HAP-1 (cell line): Measurements from ENCODE around the gene GABRD.

Experiments used
- DNase-seq, 2 experiments: peaks; one replicate each; pipeline ENCODE4 v3.0.0-alpha.2; 2016 to 2020; ENCODE audit warnings: low spot score in 2 of 2
- H3K27me3 ChIP-seq: fragments of 250-450 bp; sonication (Bioruptor Pico); 2 replicates; pipeline ENCODE4 v1.5.1; 2020; ENCODE audit warnings: low read depth, mild to moderate bottlenecking, moderate library complexity
- H3K36me3 ChIP-seq: fragments of 250-450 bp; sonication (Bioruptor Pico); replicated peaks from 2 replicates; pipeline ENCODE4 v1.5.1; 2020; ENCODE audit warnings: mild to moderate bottlenecking
- H3K4me1 ChIP-seq: fragments of 250-450 bp; sonication (Bioruptor Pico); 2 replicates; pipeline ENCODE4 v1.5.1; 2020; ENCODE audit warnings: mild to moderate bottlenecking
- H3K4me3 ChIP-seq: fragments of 250-450 bp; sonication (Bioruptor Pico); 2 replicates; pipeline ENCODE4 v1.5.1; 2020; ENCODE audit warnings: mild to moderate bottlenecking, moderate library complexity
- H3K9me3 ChIP-seq: fragments of 250-450 bp; sonication (Bioruptor Pico); 2 replicates; pipeline ENCODE4 v1.5.1; 2020; ENCODE audit warnings: mild to moderate bottlenecking, moderate library complexity
- in situ Hi-C: fragments of 300-500 bp; cut with MboI; formaldehyde crosslinking; loops from 3 replicates; pipeline ENCODE4 v1.14.3; 2020; ENCODE audit warnings: low sequenced_read_pairs, inconsistent platforms, mixed read lengths

GABRD gene

DNA sequence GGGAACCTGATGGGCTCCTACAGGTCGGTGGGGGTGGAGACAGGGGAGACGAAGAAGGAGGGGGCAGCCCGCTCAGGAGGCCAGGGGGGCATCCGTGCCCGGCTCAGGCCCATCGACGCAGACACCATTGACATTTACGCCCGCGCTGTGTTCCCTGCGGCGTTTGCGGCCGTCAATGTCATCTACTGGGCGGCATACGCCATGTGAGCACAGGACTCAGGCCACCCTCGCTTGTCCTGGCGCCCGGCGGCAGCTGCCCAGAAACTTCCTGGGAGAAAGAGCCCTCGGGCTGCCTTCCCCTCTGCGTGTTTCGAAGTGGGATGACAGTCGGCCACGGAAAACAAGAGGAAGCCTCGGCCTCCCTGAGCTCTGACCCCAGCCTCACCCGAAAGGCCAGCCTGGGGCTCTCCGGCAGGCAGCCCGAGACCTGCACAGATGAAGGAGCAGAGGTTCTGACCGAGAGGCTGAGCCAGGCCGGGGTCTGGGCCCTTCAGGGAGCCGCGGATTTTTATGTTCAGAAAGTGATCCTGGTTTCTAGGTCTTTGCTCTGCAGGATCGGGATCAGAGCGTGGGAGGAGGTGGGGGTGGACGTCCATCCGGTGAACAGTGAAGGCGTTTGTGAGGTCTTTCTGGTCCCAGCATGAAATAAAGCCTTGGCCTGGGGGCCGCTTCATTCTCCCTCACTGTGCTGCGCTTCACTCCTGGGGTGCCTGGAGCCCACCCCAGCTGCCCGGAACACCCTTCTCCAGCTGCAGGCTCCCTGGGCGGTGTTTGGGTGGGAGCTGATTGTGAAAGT, 11.1 kb downstream of the GABRD start:
- no peak for DNase-seq
- in situ Hi-C loops: no loop called here
- Histone ChIP-seq H3K27me3 (peaks cover 5% of the 10 kb centered on the region; the same call in 1 of the 2 replicates), H3K4me1 (no peaks in the 10 kb centered on the region), H3K4me3 (no peak overlapping the region), H3K9me3 (no peaks in the 10 kb centered on the region), H3K36me3 (no peaks in the 10 kb centered on the region)

DNA sequence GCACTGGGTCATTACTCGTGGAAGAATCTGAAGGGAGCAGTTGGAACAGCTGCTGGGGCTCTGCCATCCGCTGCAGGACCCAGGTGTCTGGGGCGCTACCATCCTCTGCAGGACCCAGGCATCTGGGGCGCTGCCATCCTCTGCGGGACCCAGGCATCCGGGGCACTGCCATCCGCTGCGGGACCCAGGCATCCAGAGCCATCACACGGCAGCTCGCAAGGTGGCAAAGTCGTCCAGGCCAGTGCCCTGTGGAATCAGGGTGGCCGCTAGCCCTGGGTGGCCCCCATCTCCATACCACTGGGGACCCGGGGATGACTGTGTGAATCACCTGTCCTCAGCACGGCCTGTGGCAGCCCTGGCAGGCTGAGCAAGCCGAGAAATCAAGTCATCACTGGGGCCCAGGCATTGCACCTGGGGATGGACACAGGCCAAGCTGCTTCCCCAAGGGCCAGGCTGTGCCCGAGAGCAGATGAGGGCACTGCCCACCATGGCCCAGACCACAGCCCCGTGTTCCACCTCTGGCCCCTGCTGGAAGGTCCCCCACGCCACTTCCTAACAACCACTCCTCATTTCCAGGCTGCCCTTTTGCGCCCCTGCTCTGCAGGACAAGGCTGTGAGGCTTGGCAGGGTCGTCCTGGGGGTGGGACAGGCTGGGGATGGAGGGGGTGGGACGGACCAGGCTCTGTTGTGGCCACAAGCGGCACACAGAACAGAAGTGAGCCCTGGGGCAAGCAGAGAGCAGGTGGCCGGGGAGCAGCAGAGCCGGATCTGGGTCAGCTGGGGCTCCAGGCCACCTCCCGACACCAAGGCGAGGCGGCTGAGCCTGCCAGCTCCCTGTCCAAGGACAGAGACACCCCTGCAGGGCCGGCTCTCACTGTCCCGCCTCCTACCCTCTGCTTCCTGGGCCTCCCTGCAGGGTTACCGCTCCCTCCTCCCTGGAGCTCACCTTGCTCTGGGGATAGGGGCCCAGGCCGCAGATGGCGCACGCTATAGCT, 12.7 kb downstream of the GABRD start:
- Histone ChIP-seq H3K27me3 (no peaks in the 10 kb centered on the region), H3K4me1 (no peaks in the 10 kb centered on the region), H3K4me3 (no peak overlapping the region), H3K36me3 (no peaks in the 10 kb centered on the region), H3K9me3 (no peaks in the 10 kb centered on the region)
- DNase-seq: no peak
- in situ Hi-C loops: no loop called here

DNA sequence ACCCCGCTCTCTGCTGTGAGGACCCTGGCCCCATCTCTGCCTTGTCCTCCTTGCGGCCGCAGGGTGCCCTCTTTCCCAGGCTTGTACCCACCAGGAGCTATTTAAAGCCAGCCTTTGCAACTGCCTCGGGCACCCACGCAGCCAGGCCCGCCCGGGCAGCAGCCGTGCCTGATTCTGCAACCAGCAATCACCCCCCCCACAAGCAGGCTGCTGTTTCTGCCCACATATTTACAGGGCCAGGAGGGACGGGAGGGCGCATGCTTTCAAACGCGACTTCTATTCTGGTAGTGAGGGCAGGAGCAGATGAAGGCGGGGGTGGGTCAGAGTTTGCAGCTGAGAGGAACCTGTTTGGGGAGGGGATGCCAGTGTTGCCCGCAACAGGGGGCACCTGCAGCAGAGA, 13.6 kb downstream of the GABRD start:
- in situ Hi-C loops: no loop called here

DNA sequence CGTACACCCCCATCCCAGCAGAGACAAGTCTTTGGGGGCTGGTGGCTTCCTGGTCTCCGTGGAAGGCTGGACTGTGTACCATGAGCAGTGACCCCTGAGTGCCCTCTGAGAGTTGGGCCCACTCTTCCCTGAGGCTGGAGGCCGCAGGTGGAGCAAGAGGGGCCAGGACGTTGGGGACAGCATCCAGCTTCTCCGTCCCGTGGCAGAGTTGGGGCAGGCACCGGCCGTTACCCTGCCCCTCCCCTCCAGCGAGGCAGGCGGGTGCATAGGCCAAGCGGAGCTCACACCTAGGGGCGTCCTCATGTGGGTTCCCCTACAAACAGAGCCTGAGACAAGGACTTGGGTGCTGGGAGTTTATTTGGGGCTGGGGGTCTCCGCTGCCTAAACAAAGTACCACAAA, 14.0 kb downstream of the GABRD start:
- Histone ChIP-seq H3K9me3 (no peaks in the 10 kb centered on the region), H3K4me1 (no peaks in the 10 kb centered on the region), H3K27me3 (no peaks in the 10 kb centered on the region), H3K4me3 (no peak overlapping the region), H3K36me3 (no peaks in the 10 kb centered on the region)
- DNase-seq: no peak
- in situ Hi-C loops: no loop called here

More for the DNA sequence above, 13.6 kb downstream of the GABRD start:
- Histone ChIP-seq H3K9me3 (no peaks in the 10 kb centered on the region), H3K27me3 (no peaks in the 10 kb centered on the region), H3K4me3 (no peak overlapping the region), H3K36me3 (no peaks in the 10 kb centered on the region), H3K4me1 (no peaks in the 10 kb centered on the region)
- DNase-seq: no peak

DNA sequence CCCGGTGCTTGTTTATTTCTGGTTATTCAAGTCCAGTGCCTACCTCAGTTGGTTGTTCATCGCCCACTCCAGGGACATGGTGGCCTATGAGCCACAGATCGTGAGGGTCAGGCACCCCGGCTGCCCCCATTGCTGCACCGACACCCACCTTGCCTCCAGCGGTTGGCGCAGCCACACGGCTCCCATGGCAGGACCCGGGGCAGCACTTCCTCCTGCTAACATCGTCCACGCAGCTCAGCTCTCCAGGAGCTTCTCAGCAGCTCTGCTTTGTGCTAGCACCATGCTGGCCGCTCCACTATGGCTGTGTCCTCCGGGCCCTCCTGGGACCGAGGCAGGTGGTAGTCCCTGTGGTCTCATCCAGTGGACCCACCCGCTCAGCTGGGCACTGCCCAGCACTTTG, 17.1 kb downstream of the GABRD start:
- Histone ChIP-seq H3K27me3 (no peaks in the 10 kb centered on the region), H3K9me3 (no peaks in the 10 kb centered on the region), H3K4me3 (no peak overlapping the region), H3K36me3 (no peaks in the 10 kb centered on the region), H3K4me1 (peaks cover 14% of the 10 kb centered on the region)
- in situ Hi-C loops: no loop called here
- no peak for DNase-seq

DNA sequence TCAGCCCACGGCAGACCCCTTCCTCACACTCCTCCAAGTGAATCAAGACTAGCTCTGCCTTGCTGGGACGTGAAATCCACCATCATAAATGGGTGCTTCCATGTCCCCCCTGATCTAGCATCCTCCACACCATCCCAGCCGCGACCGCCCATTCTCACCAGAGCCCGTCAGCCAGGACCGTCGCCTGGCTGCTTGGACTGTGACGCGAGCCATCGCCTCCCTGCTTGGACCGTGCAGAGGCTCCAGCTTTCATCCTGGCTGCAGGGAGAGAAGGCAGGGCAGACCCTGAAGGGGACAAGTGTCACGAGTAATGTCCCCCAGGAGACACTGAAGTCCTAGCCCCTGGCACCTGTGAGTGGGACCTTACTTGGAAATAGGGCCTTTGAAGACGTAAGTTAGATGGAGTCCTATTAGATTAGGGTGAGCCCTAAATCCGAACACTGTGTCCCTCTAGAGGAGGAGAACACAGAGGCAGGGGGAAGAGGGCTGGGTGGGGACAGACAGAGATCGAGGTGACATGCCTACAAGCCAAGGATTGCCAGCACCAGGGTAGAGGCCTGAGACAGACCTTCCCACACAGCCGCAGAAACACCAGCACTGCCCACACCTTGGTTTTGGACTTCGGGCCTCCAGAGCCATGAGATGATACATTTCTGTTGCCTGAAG, 18.3 kb downstream of the GABRD start:
- H3K36me3 ChIP-seq: no peaks in the 10 kb centered on the region
- peaks cover 14% of the 10 kb centered on the region for H3K4me1 ChIP-seq
- no peaks in the 10 kb centered on the region for H3K9me3 ChIP-seq
- in situ Hi-C loops: no loop called here
- DNase-seq: no peak
- no peak overlapping the region for H3K4me3 ChIP-seq
- no peaks in the 10 kb centered on the region for H3K27me3 ChIP-seq

DNA sequence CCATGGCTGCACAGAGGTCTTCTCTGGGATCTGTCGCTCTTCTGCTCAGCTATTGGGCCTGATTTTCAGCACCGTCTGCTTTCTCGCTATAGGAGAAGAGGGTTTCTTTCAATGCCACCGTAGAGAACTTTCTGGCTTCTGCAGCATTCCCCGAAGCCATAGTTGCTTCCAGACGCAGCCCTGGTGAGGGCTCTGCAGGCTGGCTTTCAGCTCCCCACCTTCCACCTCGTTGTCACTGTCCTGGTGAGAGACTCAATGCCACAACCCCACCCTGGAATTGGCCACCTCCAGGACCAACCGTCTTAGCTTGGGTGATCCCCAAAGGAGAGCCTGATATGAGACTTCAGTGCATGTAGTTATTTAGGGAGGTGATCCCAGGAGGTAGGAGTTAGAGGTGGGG, 19.1 kb downstream of the GABRD start:
- in situ Hi-C loops: no loop called here
- Histone ChIP-seq H3K4me1 (peaks cover 14% of the 10 kb centered on the region), H3K27me3 (no peaks in the 10 kb centered on the region), H3K36me3 (no peaks in the 10 kb centered on the region), H3K4me3 (no peak overlapping the region), H3K9me3 (no peaks in the 10 kb centered on the region)
- DNase-seq: no peak

DNA sequence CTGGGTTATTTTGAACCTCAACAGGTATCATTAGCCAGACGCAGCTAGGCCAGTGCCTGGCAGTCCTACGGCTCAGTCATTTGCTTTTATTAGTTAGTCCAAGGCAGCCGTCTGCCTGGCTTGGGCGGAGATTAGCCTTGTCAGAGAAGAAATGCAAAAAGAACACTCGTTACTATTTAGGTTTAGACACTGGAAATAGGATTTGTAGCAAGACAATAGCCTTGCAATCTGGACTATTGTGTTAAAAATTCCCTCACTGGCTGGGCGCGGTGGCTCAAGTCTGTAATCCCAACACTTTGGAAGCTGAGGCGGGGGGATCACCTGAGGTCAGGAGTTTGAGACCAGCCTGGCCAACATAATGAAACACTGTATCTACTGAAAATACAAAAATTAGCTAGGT, 20.1 kb downstream of the GABRD start:
- no peak overlapping the region for H3K4me3 ChIP-seq
- in situ Hi-C loops: no loop called here
- H3K9me3 ChIP-seq: no peaks in the 10 kb centered on the region
- no peaks in the 10 kb centered on the region for H3K27me3 ChIP-seq
- peaks cover 16% of the 10 kb centered on the region for H3K4me1 ChIP-seq
- DNase-seq: peak; percentile 77 to 91
- H3K36me3 ChIP-seq: no peaks in the 10 kb centered on the region

DNA sequence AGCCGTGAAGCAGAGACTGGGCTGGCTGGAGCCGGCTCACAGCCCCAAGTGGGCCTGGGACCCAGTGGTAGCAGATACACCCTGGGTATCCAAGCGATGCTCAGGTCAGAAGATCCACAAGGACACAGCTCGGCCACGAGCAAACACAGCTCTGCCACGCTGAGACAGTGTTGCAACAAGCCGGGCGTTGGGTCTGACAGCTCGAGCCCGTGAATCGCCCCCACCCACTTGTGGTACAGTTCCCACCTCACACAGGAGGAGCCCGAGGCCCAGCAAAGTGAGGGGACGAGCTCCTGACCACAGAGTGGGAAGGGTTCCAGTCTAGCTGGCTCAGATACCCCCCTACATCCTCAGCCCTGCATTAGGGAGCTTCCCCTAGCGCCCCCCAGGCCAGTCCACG, 22.2 kb downstream of the GABRD start:
- DNase-seq: no peak
- in situ Hi-C loops: no loop called here
- Histone ChIP-seq H3K9me3 (no peaks in the 10 kb centered on the region), H3K36me3 (no peaks in the 10 kb centered on the region), H3K27me3 (no peaks in the 10 kb centered on the region), H3K4me1 (peaks cover 23% of the 10 kb centered on the region), H3K4me3 (no peak overlapping the region)

DNA sequence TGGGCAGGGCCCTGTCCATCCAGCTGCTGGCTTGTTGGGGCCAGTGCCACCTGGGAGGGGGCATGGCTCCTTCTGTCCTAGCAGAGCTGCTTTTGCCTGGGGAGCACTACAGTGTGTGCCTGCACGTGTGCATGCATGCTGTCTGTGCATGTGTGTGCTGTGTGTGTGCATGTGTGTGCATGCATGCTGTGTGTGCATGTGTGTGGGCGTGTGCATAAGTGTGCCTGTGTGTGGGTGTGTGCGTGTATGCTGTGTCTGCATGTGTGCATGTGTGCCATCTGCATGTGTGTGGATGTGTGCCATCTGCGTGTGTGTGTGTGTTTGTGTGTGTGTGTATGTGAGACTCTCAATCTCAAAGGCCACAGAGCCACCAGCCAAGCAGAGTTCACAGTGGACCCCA, 22.7 kb downstream of the GABRD start:
- in situ Hi-C loops: no loop called here
- Histone ChIP-seq H3K27me3 (no peaks in the 10 kb centered on the region), H3K36me3 (no peaks in the 10 kb centered on the region), H3K4me1 (peaks cover 23% of the 10 kb centered on the region), H3K9me3 (no peaks in the 10 kb centered on the region), H3K4me3 (no peak overlapping the region)
- DNase-seq: no peak

DNA sequence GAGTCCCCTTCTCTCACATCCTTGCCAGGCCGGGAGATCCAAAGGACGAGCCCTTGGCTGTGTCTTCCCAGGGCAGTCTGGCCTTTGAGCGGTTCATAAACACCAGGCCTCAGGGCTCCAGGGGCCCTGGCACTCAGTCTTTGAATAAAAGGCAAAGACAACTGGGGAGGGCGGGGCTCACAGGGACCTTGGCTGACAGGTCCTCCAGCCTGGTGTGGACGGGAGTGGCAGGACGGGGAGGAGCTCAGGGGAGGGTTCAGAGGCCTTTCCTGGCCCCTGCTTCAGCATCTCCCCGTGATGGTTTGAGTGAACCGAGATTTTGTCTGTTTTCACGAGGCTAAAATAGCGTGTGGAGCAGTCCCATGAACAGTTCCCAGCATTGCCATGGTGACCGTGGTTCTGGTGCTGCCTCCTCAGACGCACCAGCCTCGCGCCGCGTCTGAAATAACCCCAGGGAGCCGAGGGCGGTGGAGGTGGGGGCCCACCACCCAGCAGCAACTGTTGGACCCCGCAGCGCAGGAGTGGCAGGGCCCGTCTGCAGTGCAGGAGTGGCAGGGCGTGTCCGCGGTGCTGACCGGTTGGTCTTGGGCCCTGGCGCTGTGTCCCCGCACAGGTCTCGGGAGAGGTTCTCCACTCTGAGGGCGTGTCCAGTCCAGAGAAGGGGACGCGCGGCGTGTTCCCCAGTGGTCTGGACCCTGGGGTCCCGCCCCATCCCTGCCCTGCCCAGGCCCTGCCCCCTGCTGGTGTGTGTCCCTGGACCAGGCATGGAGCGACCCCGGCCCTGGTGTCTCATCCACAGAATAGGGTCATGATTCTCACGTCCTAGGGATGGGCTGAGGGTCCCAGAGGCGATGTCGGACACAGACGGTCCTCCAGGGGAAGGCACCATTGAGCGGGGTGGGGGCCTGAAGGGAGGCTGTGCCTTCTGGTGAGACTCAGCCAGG, 24.0 kb downstream of the GABRD start:
- in situ Hi-C loops: no loop called here
- H3K9me3 ChIP-seq: no peaks in the 10 kb centered on the region
- H3K4me3 ChIP-seq: no peak overlapping the region
- no peaks in the 10 kb centered on the region for H3K27me3 ChIP-seq
- no peaks in the 10 kb centered on the region for H3K36me3 ChIP-seq
- DNase-seq: peak; percentile 31 to 72
- H3K4me1 ChIP-seq: peaks cover 23% of the 10 kb centered on the region

DNA sequence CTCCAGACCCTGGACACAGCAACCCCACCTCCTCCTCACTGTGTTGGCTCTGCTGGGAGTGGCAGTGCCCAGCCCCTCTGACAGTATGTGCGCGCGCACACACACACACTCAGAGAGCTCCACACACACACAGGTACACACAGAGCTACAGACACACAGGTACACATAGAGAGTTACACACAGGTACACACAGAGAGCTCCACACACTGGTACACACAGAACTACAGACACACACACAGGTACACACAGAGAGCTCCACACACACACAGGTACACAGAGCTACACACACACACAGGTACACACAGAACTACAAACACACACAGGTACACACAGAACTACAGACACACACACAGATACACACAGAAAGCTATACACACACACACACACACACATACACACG, 24.7 kb downstream of the GABRD start:
- Histone ChIP-seq H3K27me3 (no peaks in the 10 kb centered on the region), H3K36me3 (no peaks in the 10 kb centered on the region), H3K4me3 (no peak overlapping the region), H3K9me3 (no peaks in the 10 kb centered on the region), H3K4me1 (peaks cover 18% of the 10 kb centered on the region)
- DNase-seq: no peak
- in situ Hi-C loops: no loop called here
